GM12865 (cell line): ENCODE measurements around the gene DNAJC5.
A peak's percentile ranks its signal among the peaks of the same experiment; 100 is the strongest.

ENCODE experiments used
- DNase-seq: peaks from one replicate; pipeline ENCODE4 v3.0.0; 2010; ENCODE audit warnings: low read depth
- H3K4me3 ChIP-seq: 2 replicates; pipeline ENCODE4 v1.5.1; 2011; ENCODE audit warnings: mild to moderate bottlenecking, low read depth, low read length, control low read depth
- TF ChIP-seq, protein P1 (sequence below): IDR thresholded peaks from 2 replicates; pipeline ENCODE4 v1.5.1; 2011; ENCODE audit warnings: low read length, control low read depth, low read depth, inconsistent platforms; ENCODE audit not compliant: insufficient read depth; ENCODE audit errors: missing control alignments

DNAJC5 gene

GRCh38 chr20:63890616-63891015 lies 4.3 kb upstream of the DNAJC5 start:
- H3K4me3 ChIP-seq, result no peak overlapping the region
- DNase-seq, result no peak
- TF ChIP-seq, protein P1, sequence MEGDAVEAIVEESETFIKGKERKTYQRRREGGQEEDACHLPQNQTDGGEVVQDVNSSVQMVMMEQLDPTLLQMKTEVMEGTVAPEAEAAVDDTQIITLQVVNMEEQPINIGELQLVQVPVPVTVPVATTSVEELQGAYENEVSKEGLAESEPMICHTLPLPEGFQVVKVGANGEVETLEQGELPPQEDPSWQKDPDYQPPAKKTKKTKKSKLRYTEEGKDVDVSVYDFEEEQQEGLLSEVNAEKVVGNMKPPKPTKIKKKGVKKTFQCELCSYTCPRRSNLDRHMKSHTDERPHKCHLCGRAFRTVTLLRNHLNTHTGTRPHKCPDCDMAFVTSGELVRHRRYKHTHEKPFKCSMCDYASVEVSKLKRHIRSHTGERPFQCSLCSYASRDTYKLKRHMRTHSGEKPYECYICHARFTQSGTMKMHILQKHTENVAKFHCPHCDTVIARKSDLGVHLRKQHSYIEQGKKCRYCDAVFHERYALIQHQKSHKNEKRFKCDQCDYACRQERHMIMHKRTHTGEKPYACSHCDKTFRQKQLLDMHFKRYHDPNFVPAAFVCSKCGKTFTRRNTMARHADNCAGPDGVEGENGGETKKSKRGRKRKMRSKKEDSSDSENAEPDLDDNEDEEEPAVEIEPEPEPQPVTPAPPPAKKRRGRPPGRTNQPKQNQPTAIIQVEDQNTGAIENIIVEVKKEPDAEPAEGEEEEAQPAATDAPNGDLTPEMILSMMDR, result no peak

GRCh38 chr20:63891061-63892002 lies 3.6 kb upstream of the DNAJC5 start:
- DNase-seq, result no peak
- TF ChIP-seq, protein P1, result no peak
- no peak overlapping the region for H3K4me3 ChIP-seq

- TF ChIP-seq, protein P1, result no peak
- no peak overlapping the region for H3K4me3 ChIP-seq
- DNase-seq, result no peak
Measured at GRCh38 chr20:63892402-63892801, 2.5 kb upstream of the DNAJC5 start.

- no peak overlapping the region for H3K4me3 ChIP-seq
- no peak for DNase-seq
- TF ChIP-seq, protein P1, result no peak
Measured at GRCh38 chr20:63893999-63894357, 948 bp upstream of the DNAJC5 start.

DNA sequence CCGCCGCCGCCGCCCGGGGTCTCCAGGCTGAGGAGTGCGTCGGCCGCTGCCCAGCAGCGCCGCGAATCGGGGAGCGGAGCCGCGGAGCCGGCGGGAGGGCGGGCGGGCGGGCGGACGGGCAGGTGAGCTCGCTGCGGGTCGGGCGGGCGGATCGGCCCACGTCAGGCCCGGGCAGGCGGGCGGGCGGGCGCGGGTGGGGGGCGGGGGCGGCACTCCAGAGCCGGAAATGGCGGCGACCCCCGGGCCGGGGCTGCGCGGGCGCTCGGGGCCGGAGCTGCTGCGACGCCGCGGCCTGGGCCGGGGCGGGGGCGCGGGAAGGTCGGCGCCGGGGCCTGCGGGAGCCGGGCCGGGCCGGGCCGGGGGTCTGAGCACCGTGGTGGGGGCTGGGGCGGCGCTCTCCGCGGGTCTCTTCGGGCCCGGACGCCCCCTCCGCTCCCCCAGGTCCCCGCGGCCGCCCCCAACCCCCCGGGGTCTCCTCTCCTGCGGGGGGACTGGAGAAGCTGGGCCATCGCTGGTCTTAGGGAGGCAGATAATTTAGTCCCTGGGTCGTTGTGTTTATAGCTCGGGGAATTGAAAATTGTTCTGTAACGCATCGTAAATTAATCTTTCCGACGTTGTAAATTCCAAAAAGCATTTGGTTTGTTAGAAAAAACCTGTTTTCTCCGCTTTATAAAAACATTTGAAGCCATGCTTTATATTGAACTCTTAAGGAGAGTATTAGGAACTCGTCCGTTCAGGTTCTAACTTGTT lies 451 bp downstream of the DNAJC5 start:
- H3K4me3 ChIP-seq, result peak overlapping the region; percentile 92
- TF ChIP-seq, protein P1, result no peak
- DNase-seq, result no peak

GRCh38 chr20:63895952-63896263 lies 982 bp downstream of the DNAJC5 start:
- no peak for DNase-seq
- TF ChIP-seq, protein P1, result no peak
- H3K4me3 ChIP-seq, result peak overlapping the region; percentile 92
